Mucosa of descending colon (tissue), 3 donors: Measurements from ENCODE around the gene NHLH1. TPM values are rescaled to one million over a fixed set of nuclear protein-coding genes. Genes with fewer than 3 reads are reported as not detected.
A peak's percentile ranks its signal among the peaks of the same experiment; 100 is the strongest.

Source experiments
- ATAC-seq: fragments of 200-7000 bp; cut with Tn5 transposase; one replicate; pipeline ENCODE4 v1.9.1; 2020; ENCODE audit warnings: mild to moderate bottlenecking, moderate library complexity
- DNase-seq, 3 donors: peaks; one replicate each; pipeline ENCODE4 v3.0.0-alpha.2; 2020
- H3K36me3 ChIP-seq: fragments of 200-600 bp; one replicate; pipeline ENCODE4 v1.8.0; 2021; ENCODE audit warnings: low read depth, mild to moderate bottlenecking
- H3K4me1 ChIP-seq: fragments of 200-600 bp; one replicate; pipeline ENCODE4 v1.8.0; 2021; ENCODE audit warnings: low read depth, mild to moderate bottlenecking
- H3K4me3 ChIP-seq: fragments of 200-600 bp; one replicate; pipeline ENCODE4 v1.8.0; 2021; ENCODE audit warnings: mild to moderate bottlenecking
- H3K9me3 ChIP-seq: fragments of 200-600 bp; one replicate; pipeline ENCODE4 v1.8.0; 2021; ENCODE audit warnings: mild to moderate bottlenecking
- CTCF ChIP-seq: fragments of 200-600 bp; IDR thresholded peaks from one replicate; pipeline ENCODE4 v1.8.0; 2022; ENCODE audit warnings: antibody characterized with exemption, mild to moderate bottlenecking
- intact Hi-C, 2 donors: fragments of 100-400 bp; cut with DNase I in 1 of 2; cut with micrococcal nuclease in 1 of 2; formaldehyde crosslinking; loops; one replicate each; pipeline versions ENCODE4 v1.11.0 to v1.11.1; 2022; cut with DNase I, micrococcal nuclease
- total RNA-seq, 3 donors: library from RNA; stranded (reverse); fragmentation: NEBNext Ultra II Directional in 2 of 3; extraction: Animal tissue kit (Norgen Biotek cat#: 25700) in 2 of 3; gene quantifications; one replicate each; pipeline versions ENCODE4 v1.2.1 to v1.2.4, GENCODE V29; 2021 to 2023
- donor health status: DM: no; HTN: no; CAD: no; lungs with moderate emphysema.
- donor health status: DM: no; HTN: no; CAD: no.
- donor health status: DM: no; HTN: yes; CAD: no.

Gene NHLH1
- total RNA-seq, 3 donors from 2014 or later = 0.14 to 0.16 (median 0.14) TPM

- no peak for TF ChIP-seq CTCF
- peak; percentile 93 to 97 (median 95) for DNase-seq
- H3K9me3 ChIP-seq = no peaks in the 10 kb centered on the region
- intact Hi-C loops = no loop called here
- H3K4me1 ChIP-seq = peaks cover 7% of the 10 kb centered on the region
- ATAC-seq = peak; percentile 99
- peak within 1 kb of the TSS; percentile 85 for H3K4me3 ChIP-seq
- H3K36me3 ChIP-seq = peaks cover 7% of the 10 kb centered on the region
Observed at GRCh38 chr1:160342953-160343869, 23.7 kb upstream of the NHLH1 start, which contains the start of the genes COPA and NCSTN. TSS of gene COPA (minus strand) at chr1:160343250. CDS start at chr1:160343170, 80 bp downstream. TSS of gene NCSTN (plus strand) at chr1:160343383. CDS start at chr1:160343397, 14 bp downstream.

- Histone ChIP-seq H3K4me1 (peaks cover 7% of the 10 kb centered on the region), H3K9me3 (no peaks in the 10 kb centered on the region), H3K4me3 (no peak overlapping the region), H3K36me3 (peaks cover 7% of the 10 kb centered on the region)
- intact Hi-C loops = no loop called here
- DNase-seq (no peak), ATAC-seq (no peak)
- TF ChIP-seq CTCF = no peak
Observed at GRCh38 chr1:160344241-160344640, 22.6 kb upstream of the NHLH1 start.

GRCh38 chr1:160344936-160345335, 21.9 kb upstream of the NHLH1 start:
- H3K36me3 ChIP-seq = peaks cover 7% of the 10 kb centered on the region
- peaks cover 7% of the 10 kb centered on the region for H3K4me1 ChIP-seq
- intact Hi-C loops = no loop called here
- no peak for DNase-seq
- no peak for TF ChIP-seq CTCF
- ATAC-seq = no peak
- H3K9me3 ChIP-seq = no peaks in the 10 kb centered on the region
- H3K4me3 ChIP-seq = no peak overlapping the region

- Histone ChIP-seq H3K36me3 (peaks cover 8% of the 10 kb centered on the region), H3K4me3 (no peak overlapping the region), H3K4me1 (peaks cover 7% of the 10 kb centered on the region), H3K9me3 (no peaks in the 10 kb centered on the region)
- TF ChIP-seq CTCF = no peak
- DNase-seq = no peak
- intact Hi-C loops = no loop called here
- no peak for ATAC-seq
Observed at GRCh38 chr1:160346463-160346862, 20.4 kb upstream of the NHLH1 start.

- H3K9me3 ChIP-seq = no peaks in the 10 kb centered on the region
- TF ChIP-seq CTCF = no peak
Observed at GRCh38 chr1:160346958-160347357, 19.9 kb upstream of the NHLH1 start.

More at GRCh38 chr1:160346958-160347357, 19.9 kb upstream of the NHLH1 start:
- DNase-seq = peak in 1 of 3 donors; percentile 12
- peaks cover 13% of the 10 kb centered on the region for H3K36me3 ChIP-seq
- intact Hi-C loops = no loop called here
- H3K4me1 ChIP-seq = peaks cover 7% of the 10 kb centered on the region
- no peak for ATAC-seq
- H3K4me3 ChIP-seq = no peak overlapping the region
